HEK293 (cell line): ENCODE measurements around the gene TCAP.

ENCODE experiments used
- CTCF ChIP-seq: fragments of 450-650 bp; formaldehyde crosslinking; IDR thresholded peaks from 2 replicates; pipeline ENCODE4 v1.5.1; 2016; ENCODE audit warnings: missing biosample characterization, missing genetic modification characterization
- YY2 ChIP-seq: fragments of 450-650 bp; formaldehyde crosslinking; IDR thresholded peaks from 2 replicates; pipeline ENCODE4 v1.5.1; 2016; ENCODE audit warnings: missing biosample characterization, missing genetic modification characterization
- ZNF148 ChIP-seq: fragments of 450-650 bp; formaldehyde crosslinking; IDR thresholded peaks from 2 replicates; pipeline ENCODE4 v1.5.0; 2017; ENCODE audit warnings: missing biosample characterization, missing genetic modification characterization, borderline replicate concordance
- ZNF19 ChIP-seq: fragments of 450-650 bp; formaldehyde crosslinking; IDR thresholded peaks from 2 replicates; pipeline ENCODE4; 2016; ENCODE audit warnings: missing biosample characterization, missing genetic modification characterization, low read depth
- ZNF677 ChIP-seq: fragments of 450-650 bp; IDR thresholded peaks from 2 replicates; pipeline ENCODE4 v1.5.0; 2018; ENCODE audit warnings: missing biosample characterization, mild to moderate bottlenecking, missing genetic modification characterization, moderate library complexity
- ZNF777 ChIP-seq: fragments of 450-650 bp; formaldehyde crosslinking; IDR thresholded peaks from 2 replicates; pipeline ENCODE4 v1.5.1; 2017; ENCODE audit warnings: missing biosample characterization, missing genetic modification characterization, borderline replicate concordance
- TF ChIP-seq, protein P1 (sequence below): fragments of 450-650 bp; formaldehyde crosslinking; IDR thresholded peaks from 2 replicates; pipeline ENCODE4 v1.5.1; 2017; ENCODE audit warnings: missing biosample characterization, missing genetic modification characterization
- TF ChIP-seq, protein P2 (sequence below): fragments of 450-650 bp; formaldehyde crosslinking; IDR thresholded peaks from 2 replicates; pipeline ENCODE4 v1.5.1; 2016; ENCODE audit warnings: missing biosample characterization, missing genetic modification characterization

DNA sequence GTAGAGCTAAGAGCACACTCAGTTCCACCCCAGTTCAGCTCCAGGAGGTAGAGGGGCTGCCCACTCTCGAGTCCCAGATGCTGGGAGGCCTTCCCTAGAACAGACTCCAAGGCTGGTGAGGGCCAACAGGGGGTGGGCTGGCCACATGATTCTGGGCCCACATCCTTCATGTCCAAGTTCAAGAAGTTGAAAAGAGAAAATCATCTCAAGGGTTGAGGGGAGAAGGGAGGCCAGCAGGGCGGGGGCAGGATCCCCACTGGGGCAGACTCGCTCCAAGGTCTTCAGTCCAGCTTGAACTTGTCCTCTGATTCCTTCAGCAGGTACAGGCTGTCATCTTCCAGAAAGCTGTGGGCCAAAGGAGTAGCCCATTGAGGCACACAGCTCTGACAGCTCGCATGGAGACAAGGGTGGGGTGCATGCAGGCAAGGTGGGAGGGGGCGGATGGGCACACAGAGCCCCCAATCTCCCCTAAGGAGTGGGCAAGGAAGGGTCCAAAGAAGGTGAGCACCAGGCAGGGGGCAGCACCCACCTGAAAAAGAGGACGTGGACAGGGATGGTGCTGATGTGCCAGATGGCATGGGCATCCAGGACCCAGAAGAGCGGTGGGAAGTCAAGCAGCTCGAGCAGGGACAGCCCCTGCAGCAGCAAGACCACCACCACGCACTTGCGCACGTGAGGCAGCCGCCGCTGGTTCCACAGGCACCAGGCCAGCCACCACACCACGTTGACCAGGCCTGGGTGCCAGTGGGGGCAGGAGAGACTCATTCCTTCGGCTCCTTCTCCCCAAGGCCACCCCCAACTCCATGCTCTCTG lies 7.6 kb downstream of the TCAP start:
- TF ChIP-seq ZNF148 (tag by site-specific recombination) (no peak), CTCF (tag by site-specific recombination) (no peak), ZNF777 (no peak), ZNF19 (no peak), YY2 (tag by site-specific recombination) (no peak), ZNF677 (tag by site-specific recombination) (no peak)
- TF ChIP-seq, protein P1, sequence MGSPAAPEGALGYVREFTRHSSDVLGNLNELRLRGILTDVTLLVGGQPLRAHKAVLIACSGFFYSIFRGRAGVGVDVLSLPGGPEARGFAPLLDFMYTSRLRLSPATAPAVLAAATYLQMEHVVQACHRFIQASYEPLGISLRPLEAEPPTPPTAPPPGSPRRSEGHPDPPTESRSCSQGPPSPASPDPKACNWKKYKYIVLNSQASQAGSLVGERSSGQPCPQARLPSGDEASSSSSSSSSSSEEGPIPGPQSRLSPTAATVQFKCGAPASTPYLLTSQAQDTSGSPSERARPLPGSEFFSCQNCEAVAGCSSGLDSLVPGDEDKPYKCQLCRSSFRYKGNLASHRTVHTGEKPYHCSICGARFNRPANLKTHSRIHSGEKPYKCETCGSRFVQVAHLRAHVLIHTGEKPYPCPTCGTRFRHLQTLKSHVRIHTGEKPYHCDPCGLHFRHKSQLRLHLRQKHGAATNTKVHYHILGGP: no peak
- TF ChIP-seq, protein P2, sequence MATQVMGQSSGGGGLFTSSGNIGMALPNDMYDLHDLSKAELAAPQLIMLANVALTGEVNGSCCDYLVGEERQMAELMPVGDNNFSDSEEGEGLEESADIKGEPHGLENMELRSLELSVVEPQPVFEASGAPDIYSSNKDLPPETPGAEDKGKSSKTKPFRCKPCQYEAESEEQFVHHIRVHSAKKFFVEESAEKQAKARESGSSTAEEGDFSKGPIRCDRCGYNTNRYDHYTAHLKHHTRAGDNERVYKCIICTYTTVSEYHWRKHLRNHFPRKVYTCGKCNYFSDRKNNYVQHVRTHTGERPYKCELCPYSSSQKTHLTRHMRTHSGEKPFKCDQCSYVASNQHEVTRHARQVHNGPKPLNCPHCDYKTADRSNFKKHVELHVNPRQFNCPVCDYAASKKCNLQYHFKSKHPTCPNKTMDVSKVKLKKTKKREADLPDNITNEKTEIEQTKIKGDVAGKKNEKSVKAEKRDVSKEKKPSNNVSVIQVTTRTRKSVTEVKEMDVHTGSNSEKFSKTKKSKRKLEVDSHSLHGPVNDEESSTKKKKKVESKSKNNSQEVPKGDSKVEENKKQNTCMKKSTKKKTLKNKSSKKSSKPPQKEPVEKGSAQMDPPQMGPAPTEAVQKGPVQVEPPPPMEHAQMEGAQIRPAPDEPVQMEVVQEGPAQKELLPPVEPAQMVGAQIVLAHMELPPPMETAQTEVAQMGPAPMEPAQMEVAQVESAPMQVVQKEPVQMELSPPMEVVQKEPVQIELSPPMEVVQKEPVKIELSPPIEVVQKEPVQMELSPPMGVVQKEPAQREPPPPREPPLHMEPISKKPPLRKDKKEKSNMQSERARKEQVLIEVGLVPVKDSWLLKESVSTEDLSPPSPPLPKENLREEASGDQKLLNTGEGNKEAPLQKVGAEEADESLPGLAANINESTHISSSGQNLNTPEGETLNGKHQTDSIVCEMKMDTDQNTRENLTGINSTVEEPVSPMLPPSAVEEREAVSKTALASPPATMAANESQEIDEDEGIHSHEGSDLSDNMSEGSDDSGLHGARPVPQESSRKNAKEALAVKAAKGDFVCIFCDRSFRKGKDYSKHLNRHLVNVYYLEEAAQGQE (tag by site-specific recombination): no peak
